Measurements from ENCODE around the gene ZBTB32. TPM values are rescaled to one million over a fixed set of nuclear protein-coding genes. Genes with fewer than 3 reads are reported as not detected.

ZBTB32 gene
- total RNA-seq, 2 donors from 2014 or later = not detected

GRCh38 chr19:35740423-35741202, 36.3 kb downstream of the ZBTB32 start:
- Mint-ChIP-seq H3K27ac (peak overlapping the region; percentile 98), H3K9me3 (no peaks in the 10 kb centered on the region), H3K27me3 (ENCODE audit: insufficient read depth) (no peaks in the 10 kb centered on the region), H3K4me3 (peak overlapping the region; percentile 66), H3K4me1 (no peaks in the 10 kb centered on the region), H3K36me3 (ENCODE audit: low read depth) (peaks cover 35% of the 10 kb centered on the region)
- H3K4me1 ChIP-seq (ENCODE audit: control insufficient read depth, insufficient read depth, low read length) = no peaks in the 10 kb centered on the region
- H3K36me3 ChIP-seq (ENCODE audit: control insufficient read depth, insufficient read depth, low read length) = peaks cover 36% of the 10 kb centered on the region
- peak overlapping the region; percentile 87 for H3K4me3 ChIP-seq (ENCODE audit: low read length)
- 0% methylated on average over 26 to 63 of the region's 63 CpGs for WGBS, 2 experiments (ENCODE audit: insufficient coverage in 1 of 2, insufficient read length in 1 of 2)
- H3K27ac ChIP-seq (ENCODE audit: low read depth, low read length) = peak overlapping the region; percentile 96
- no peaks in the 10 kb centered on the region for H3K27me3 ChIP-seq (ENCODE audit: control insufficient read depth, insufficient read depth, low read length, poor library complexity, severe bottlenecking)
- DNase-seq = peak; percentile 99
- TF ChIP-seq, protein P1, sequence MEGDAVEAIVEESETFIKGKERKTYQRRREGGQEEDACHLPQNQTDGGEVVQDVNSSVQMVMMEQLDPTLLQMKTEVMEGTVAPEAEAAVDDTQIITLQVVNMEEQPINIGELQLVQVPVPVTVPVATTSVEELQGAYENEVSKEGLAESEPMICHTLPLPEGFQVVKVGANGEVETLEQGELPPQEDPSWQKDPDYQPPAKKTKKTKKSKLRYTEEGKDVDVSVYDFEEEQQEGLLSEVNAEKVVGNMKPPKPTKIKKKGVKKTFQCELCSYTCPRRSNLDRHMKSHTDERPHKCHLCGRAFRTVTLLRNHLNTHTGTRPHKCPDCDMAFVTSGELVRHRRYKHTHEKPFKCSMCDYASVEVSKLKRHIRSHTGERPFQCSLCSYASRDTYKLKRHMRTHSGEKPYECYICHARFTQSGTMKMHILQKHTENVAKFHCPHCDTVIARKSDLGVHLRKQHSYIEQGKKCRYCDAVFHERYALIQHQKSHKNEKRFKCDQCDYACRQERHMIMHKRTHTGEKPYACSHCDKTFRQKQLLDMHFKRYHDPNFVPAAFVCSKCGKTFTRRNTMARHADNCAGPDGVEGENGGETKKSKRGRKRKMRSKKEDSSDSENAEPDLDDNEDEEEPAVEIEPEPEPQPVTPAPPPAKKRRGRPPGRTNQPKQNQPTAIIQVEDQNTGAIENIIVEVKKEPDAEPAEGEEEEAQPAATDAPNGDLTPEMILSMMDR (conservative IDR thresholded peaks at IDR 0.05) = no peak
- H3K9me3 ChIP-seq (ENCODE audit: control insufficient read depth, low read length) = no peaks in the 10 kb centered on the region
- H3K9ac ChIP-seq (ENCODE audit: extremely low read depth, low read length, poor library complexity, severe bottlenecking) = peak overlapping the region; percentile 74

GRCh38 chr19:35741203-35741515, 36.8 kb downstream of the ZBTB32 start:
- Mint-ChIP-seq H3K4me1 (peaks cover 3% of the 10 kb centered on the region), H3K9me3 (no peaks in the 10 kb centered on the region), H3K36me3 (ENCODE audit: low read depth) (peaks cover 31% of the 10 kb centered on the region), H3K27ac (peak overlapping the region; percentile 98), H3K4me3 (peak overlapping the region; percentile 66), H3K27me3 (ENCODE audit: insufficient read depth) (no peaks in the 10 kb centered on the region)
- no peak for DNase-seq
- H3K4me3 ChIP-seq (ENCODE audit: low read length) = peak overlapping the region; percentile 87
- no peaks in the 10 kb centered on the region for H3K9me3 ChIP-seq (ENCODE audit: control insufficient read depth, low read length)
- H3K27me3 ChIP-seq (ENCODE audit: control insufficient read depth, insufficient read depth, low read length, poor library complexity, severe bottlenecking) = no peaks in the 10 kb centered on the region
- peak overlapping the region; percentile 96 for H3K27ac ChIP-seq (ENCODE audit: low read depth, low read length)
- H3K36me3 ChIP-seq (ENCODE audit: control insufficient read depth, insufficient read depth, low read length) = peaks cover 31% of the 10 kb centered on the region
- 0 to 1% methylated on average over 10 to 12 of the region's 12 CpGs for WGBS, 2 experiments (ENCODE audit: insufficient coverage in 1 of 2, insufficient read length in 1 of 2)
- TF ChIP-seq, protein P1 (conservative IDR thresholded peaks at IDR 0.05) = peak; percentile 70
- no peaks in the 10 kb centered on the region for H3K4me1 ChIP-seq (ENCODE audit: control insufficient read depth, insufficient read depth, low read length)
- peak overlapping the region; percentile 74 for H3K9ac ChIP-seq (ENCODE audit: extremely low read depth, low read length, poor library complexity, severe bottlenecking)

- WGBS, 2 experiments (ENCODE audit: insufficient coverage in 1 of 2, insufficient read length in 1 of 2) = 93 to 95% methylated on average over 8 to 9 of the region's 9 CpGs
- Mint-ChIP-seq H3K9me3 (no peaks in the 10 kb centered on the region), H3K27me3 (ENCODE audit: insufficient read depth) (no peaks in the 10 kb centered on the region), H3K36me3 (ENCODE audit: low read depth) (peaks cover 23% of the 10 kb centered on the region), H3K27ac (peak within 1 kb of the TSS; percentile 50), H3K4me3 (peak within 1 kb of the TSS; percentile 66), H3K4me1 (peaks cover 7% of the 10 kb centered on the region)
- H3K9ac ChIP-seq (ENCODE audit: extremely low read depth, low read length, poor library complexity, severe bottlenecking) = peak within 1 kb of the TSS; percentile 74
- DNase-seq = no peak
- no peaks in the 10 kb centered on the region for H3K4me1 ChIP-seq (ENCODE audit: control insufficient read depth, insufficient read depth, low read length)
- TF ChIP-seq, protein P1 (conservative IDR thresholded peaks at IDR 0.05) = no peak
- H3K27me3 ChIP-seq (ENCODE audit: control insufficient read depth, insufficient read depth, low read length, poor library complexity, severe bottlenecking) = no peaks in the 10 kb centered on the region
- peaks cover 21% of the 10 kb centered on the region for H3K36me3 ChIP-seq (ENCODE audit: control insufficient read depth, insufficient read depth, low read length)
- H3K9me3 ChIP-seq (ENCODE audit: control insufficient read depth, low read length) = no peaks in the 10 kb centered on the region
- H3K4me3 ChIP-seq (ENCODE audit: low read length) = peak within 1 kb of the TSS; percentile 87
- H3K27ac ChIP-seq (ENCODE audit: low read depth, low read length) = no peak within 1 kb of the TSS
Observed at GRCh38 chr19:35742121-35742724, 37.9 kb downstream of the ZBTB32 start, which contains the start of gene IGFLR1. Gene IGFLR1 (minus strand): TSS chr19:35742452. CDS start chr19:35741180, 1,272 bp downstream.
